HEK293 (cell line): ENCODE results near the gene RPS27A.
A peak's percentile ranks its signal among the peaks of the same experiment; 100 is the strongest.

Source experiments
- CTCF ChIA-PET: fragments of 350-600 bp; formaldehyde crosslinking; extraction: SDS; loops from one replicate; lab custom pipeline; 2021; ENCODE audit warnings: antibody characterized with exemption; lab: Yijun Ruan, JAX
- POLR2A ChIA-PET: fragments of 300-600 bp; formaldehyde crosslinking; extraction: SDS; loops from one replicate; lab custom pipeline; 2020; ENCODE audit warnings: antibody characterized with exemption, inconsistent platforms; lab: Yijun Ruan, JAX
- H3K27ac ChIP-seq: fragments of 200-500 bp; sonication (Bioruptor generic); 2 replicates; pipeline ENCODE4 v1.5.1; 2014; ENCODE audit warnings: low read depth, low read length, control low read depth, inconsistent platforms; ENCODE audit errors: extremely low read depth
- H3K36me3 ChIP-seq, 2 experiments: fragments of 200-500 bp in 1 of 2; sonication (Bioruptor generic) in 1 of 2; 1 replicate in 1 of 2; 2 replicates in 1 of 2; pipeline ENCODE4 v1.5.1; 2014 to 2017; ENCODE audit warnings: inconsistent platforms in 2 of 2, low read length in 2 of 2; ENCODE audit not compliant: control insufficient read depth in 2 of 2, insufficient read depth in 1 of 2
- H3K4me1 ChIP-seq: fragments of 200-500 bp; sonication (Bioruptor generic); 2 replicates; pipeline ENCODE4 v1.5.1; 2014; ENCODE audit warnings: mild to moderate bottlenecking, low read length, inconsistent platforms; ENCODE audit not compliant: control insufficient read depth, insufficient read depth
- H3K4me3 ChIP-seq: 2 replicates; pipeline ENCODE4 v1.5.1; 2011; ENCODE audit warnings: low read depth, mild to moderate bottlenecking, control low read depth, low read length, moderate library complexity
- H3K9me3 ChIP-seq: fragments of 200-500 bp; sonication (Bioruptor generic); 2 replicates; pipeline ENCODE4 v1.5.1; 2014; ENCODE audit warnings: low read depth, low read length, inconsistent platforms; ENCODE audit not compliant: control insufficient read depth, insufficient read depth
- GFI1B ChIP-seq: fragments of 450-650 bp; formaldehyde crosslinking; IDR thresholded peaks from 2 replicates; pipeline ENCODE4 v1.5.1; 2016; ENCODE audit warnings: missing biosample characterization, missing genetic modification characterization
- GLI2 ChIP-seq: fragments of 450-650 bp; formaldehyde crosslinking; IDR thresholded peaks from 2 replicates; pipeline ENCODE4; 2017; ENCODE audit warnings: missing biosample characterization, missing genetic modification characterization, low read depth, borderline replicate concordance
- GLI4 ChIP-seq: fragments of 450-650 bp; formaldehyde crosslinking; IDR thresholded peaks from 2 replicates; pipeline ENCODE4 v1.5.1; 2016; ENCODE audit warnings: missing biosample characterization, missing genetic modification characterization
- KLF1 ChIP-seq: fragments of 450-650 bp; formaldehyde crosslinking; IDR thresholded peaks from 2 replicates; pipeline ENCODE4 v1.5.1; 2016; ENCODE audit warnings: missing biosample characterization, missing genetic modification characterization
- MEIS1 ChIP-seq: sonication (generic); formaldehyde crosslinking; IDR thresholded peaks from 2 replicates; pipeline ENCODE4 v1.8.1; 2022; ENCODE audit warnings: missing genetic modification reagents, mild to moderate bottlenecking, borderline replicate concordance
- REST ChIP-seq: fragments of 450-650 bp; formaldehyde crosslinking; IDR thresholded peaks from 2 replicates; pipeline ENCODE4 v1.5.1; 2016; ENCODE audit warnings: missing biosample characterization, missing genetic modification characterization
- SCRT2 ChIP-seq: fragments of 450-650 bp; formaldehyde crosslinking; IDR thresholded peaks from 2 replicates; pipeline ENCODE4 v1.5.1; 2016; ENCODE audit warnings: missing biosample characterization, missing genetic modification characterization
- WT1 ChIP-seq: fragments of 450-650 bp; formaldehyde crosslinking; IDR thresholded peaks from 2 replicates; pipeline ENCODE4 v1.5.1; 2016; ENCODE audit warnings: missing biosample characterization, missing genetic modification characterization
- YY1 ChIP-seq: fragments of 450-650 bp; formaldehyde crosslinking; IDR thresholded peaks from 2 replicates; pipeline ENCODE4 v1.5.1; 2018; ENCODE audit warnings: missing biosample characterization, missing genetic modification characterization
- ZBTB8A ChIP-seq: fragments of 450-650 bp; formaldehyde crosslinking; IDR thresholded peaks from 2 replicates; pipeline ENCODE4 v1.5.1; 2016; ENCODE audit warnings: missing biosample characterization, missing genetic modification characterization
- ZEB2 ChIP-seq: fragments of 450-650 bp; formaldehyde crosslinking; IDR thresholded peaks from 2 replicates; pipeline ENCODE4 v1.5.1; 2016; ENCODE audit warnings: missing biosample characterization, missing genetic modification characterization
- ZNF114 ChIP-seq: fragments of 450-650 bp; formaldehyde crosslinking; IDR thresholded peaks from 2 replicates; pipeline ENCODE4 v1.5.0; 2017; ENCODE audit warnings: missing biosample characterization, missing genetic modification characterization
- ZNF132 ChIP-seq: fragments of 450-650 bp; formaldehyde crosslinking; IDR thresholded peaks from 2 replicates; pipeline ENCODE4 v1.5.1; 2017; ENCODE audit warnings: missing biosample characterization, missing genetic modification characterization, borderline replicate concordance
- ZNF146 ChIP-seq: fragments of 450-650 bp; formaldehyde crosslinking; IDR thresholded peaks from 2 replicates; pipeline ENCODE4 v1.5.1; 2016; ENCODE audit warnings: missing biosample characterization, missing genetic modification characterization
- ZNF169 ChIP-seq: fragments of 450-650 bp; formaldehyde crosslinking; IDR thresholded peaks from 2 replicates; pipeline ENCODE4 v1.5.1; 2016; ENCODE audit warnings: missing biosample characterization, missing genetic modification characterization
- ZNF184 ChIP-seq: fragments of 450-650 bp; IDR thresholded peaks from 2 replicates; pipeline ENCODE4 v1.5.1; 2018; ENCODE audit warnings: missing biosample characterization, mild to moderate bottlenecking, missing genetic modification characterization
- ZNF202 ChIP-seq: fragments of 450-650 bp; formaldehyde crosslinking; IDR thresholded peaks from 2 replicates; pipeline ENCODE4 v1.5.1; 2016; ENCODE audit warnings: missing biosample characterization, missing genetic modification characterization, borderline replicate concordance
- ZNF366 ChIP-seq: fragments of 450-650 bp; formaldehyde crosslinking; conservative IDR thresholded peaks from 2 replicates; pipeline ENCODE4 v1.5.1; 2016; ENCODE audit warnings: missing biosample characterization, missing genetic modification characterization
- ZNF513 ChIP-seq: fragments of 450-650 bp; IDR thresholded peaks from 2 replicates; pipeline ENCODE4 v1.5.1; 2018; ENCODE audit warnings: missing biosample characterization, missing genetic modification characterization
- ZNF521 ChIP-seq: fragments of 450-650 bp; formaldehyde crosslinking; IDR thresholded peaks from 2 replicates; pipeline ENCODE4 v1.5.1; 2017; ENCODE audit warnings: missing biosample characterization, mild to moderate bottlenecking, missing genetic modification characterization
- ZNF549 ChIP-seq: fragments of 450-650 bp; IDR thresholded peaks from 2 replicates; pipeline ENCODE4 v1.5.1; 2018; ENCODE audit warnings: missing biosample characterization, missing genetic modification characterization, mild to moderate bottlenecking, inconsistent platforms, moderate library complexity
- ZNF558 ChIP-seq: fragments of 450-650 bp; formaldehyde crosslinking; IDR thresholded peaks from 2 replicates; pipeline ENCODE4 v1.5.1; 2016; ENCODE audit warnings: missing biosample characterization, missing genetic modification characterization
- ZNF561 ChIP-seq: fragments of 450-650 bp; IDR thresholded peaks from 2 replicates; pipeline ENCODE4 v1.5.1; 2018; ENCODE audit warnings: missing biosample characterization, missing genetic modification characterization, borderline replicate concordance
- ZNF623 ChIP-seq: fragments of 450-650 bp; formaldehyde crosslinking; IDR thresholded peaks from 2 replicates; pipeline ENCODE4 v1.5.1; 2016; ENCODE audit warnings: missing biosample characterization, missing genetic modification characterization
- ZNF624 ChIP-seq: fragments of 450-650 bp; formaldehyde crosslinking; IDR thresholded peaks from 2 replicates; pipeline ENCODE4 v1.5.1; 2017; ENCODE audit warnings: missing biosample characterization, missing genetic modification characterization
- ZNF629 ChIP-seq: fragments of 450-650 bp; formaldehyde crosslinking; IDR thresholded peaks from 2 replicates; pipeline ENCODE4 v1.5.1; 2017; ENCODE audit warnings: missing biosample characterization, missing genetic modification characterization
- ZNF76 ChIP-seq: fragments of 450-650 bp; formaldehyde crosslinking; IDR thresholded peaks from 2 replicates; pipeline ENCODE4; 2016; ENCODE audit warnings: low read depth, missing biosample characterization, missing genetic modification characterization, borderline replicate concordance
- ZNF792 ChIP-seq: fragments of 450-650 bp; formaldehyde crosslinking; IDR thresholded peaks from 2 replicates; pipeline ENCODE4 v1.5.1; 2016; ENCODE audit warnings: missing biosample characterization, missing genetic modification characterization
- ZSCAN30 ChIP-seq: fragments of 450-650 bp; IDR thresholded peaks from 2 replicates; pipeline ENCODE4 v1.5.1; 2018; ENCODE audit warnings: missing biosample characterization, mild to moderate bottlenecking, missing genetic modification characterization, moderate library complexity
- ZSCAN5A ChIP-seq: fragments of 450-650 bp; formaldehyde crosslinking; IDR thresholded peaks from 2 replicates; pipeline ENCODE4 v1.5.1; 2016; ENCODE audit warnings: missing biosample characterization, missing genetic modification characterization
- TF ChIP-seq, protein P1 (sequence below): IDR thresholded peaks from 2 replicates; pipeline ENCODE4 v1.6.1; 2011; ENCODE audit warnings: mild to moderate bottlenecking, low read depth, low read length, borderline replicate concordance

RPS27A gene

GRCh38 chr2:55268907-55269644, 36.6 kb downstream of the RPS27A start, which contains the start of gene MTIF2:
TSS of gene MTIF2 (minus strand) at chr2:55269231. CDS start at chr2:55263858, 5,373 bp downstream.
- CTCF ChIA-PET: interaction anchor here (1.2 kb wide), 1 partner anchor 163 kb away, joined by 3 read pairs; no protein-coding TSS in a partner anchor
- POLR2A ChIA-PET: interaction anchor here (0.8 to 1.2 kb wide), 3 partner anchors 37 to 219 kb away, joined by 3 to 4 read pairs (median 3); partner anchors contain the start of genes CCDC88A, CLHC1, RPS27A and RTN4
- no peaks in the 10 kb centered on the region for H3K9me3 ChIP-seq
- peak within 1 kb of the TSS; percentile 75 for H3K27ac ChIP-seq
- H3K4me3 ChIP-seq: peak within 1 kb of the TSS; percentile 60
- H3K4me1 ChIP-seq: no peaks in the 10 kb centered on the region
- peaks cover 21 to 26% of the 10 kb centered on the region in 2 experiments for H3K36me3 ChIP-seq
- TF ChIP-seq ZNF558 (tag by site-specific recombination): 0 out of 2 replicates have a peak, but pooled peaks have one; percentile 11
- TF ChIP-seq WT1: peak; percentile 30; the same call in 1 of the 2 replicates
- TF ChIP-seq ZSCAN30 (tag by site-specific recombination): peak; percentile 93
- no peak for TF ChIP-seq ZNF169 (tag by site-specific recombination)
- peak; percentile 45; the same call in 1 of the 2 replicates for TF ChIP-seq KLF1 (tag by site-specific recombination)
- TF ChIP-seq ZNF623: peak; percentile 27; the same call in 1 of the 2 replicates
- peak; percentile 68; the same call in 1 of the 2 replicates for TF ChIP-seq YY1 (tag by site-specific recombination)
- TF ChIP-seq GLI2 (tag by site-specific recombination): no peak
- TF ChIP-seq MEIS1: no peak
- no peak for TF ChIP-seq GLI4 (tag by site-specific recombination)
- no peak for TF ChIP-seq ZNF132
- TF ChIP-seq ZNF366: peak; percentile 97
- peak; percentile 64 for TF ChIP-seq REST (tag by site-specific recombination)
- TF ChIP-seq GFI1B (tag by site-specific recombination): peak; percentile 29; the same call in 1 of the 2 replicates
- TF ChIP-seq ZNF624 (tag by site-specific recombination): no peak
- TF ChIP-seq ZNF513 (tag by site-specific recombination): 0 out of 2 replicates have a peak, but pooled peaks have one; percentile 5
- peak; percentile 32; the same call in 1 of the 2 replicates for TF ChIP-seq ZNF146 (tag by site-specific recombination)
- TF ChIP-seq SCRT2: peak; percentile 99
- no peak for TF ChIP-seq ZNF114 (tag by site-specific recombination)
- peak; percentile 83 for TF ChIP-seq ZNF76 (tag by site-specific recombination)
- peak; percentile 87 for TF ChIP-seq ZSCAN5A (tag by site-specific recombination)
- TF ChIP-seq ZNF792 (tag by site-specific recombination): no peak
- peak; percentile 76 for TF ChIP-seq ZNF629 (tag by site-specific recombination)
- TF ChIP-seq ZBTB8A (tag by site-specific recombination): peak; percentile 66
- peak; percentile 83 for TF ChIP-seq ZNF561 (tag by site-specific recombination)
- TF ChIP-seq ZNF202 (tag by site-specific recombination): no peak
- peak; percentile 79 for TF ChIP-seq ZEB2
- 0 out of 2 replicates have a peak, but pooled peaks have one; percentile 34 for TF ChIP-seq ZNF184
- TF ChIP-seq, protein P1, sequence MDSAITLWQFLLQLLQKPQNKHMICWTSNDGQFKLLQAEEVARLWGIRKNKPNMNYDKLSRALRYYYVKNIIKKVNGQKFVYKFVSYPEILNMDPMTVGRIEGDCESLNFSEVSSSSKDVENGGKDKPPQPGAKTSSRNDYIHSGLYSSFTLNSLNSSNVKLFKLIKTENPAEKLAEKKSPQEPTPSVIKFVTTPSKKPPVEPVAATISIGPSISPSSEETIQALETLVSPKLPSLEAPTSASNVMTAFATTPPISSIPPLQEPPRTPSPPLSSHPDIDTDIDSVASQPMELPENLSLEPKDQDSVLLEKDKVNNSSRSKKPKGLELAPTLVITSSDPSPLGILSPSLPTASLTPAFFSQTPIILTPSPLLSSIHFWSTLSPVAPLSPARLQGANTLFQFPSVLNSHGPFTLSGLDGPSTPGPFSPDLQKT: no peak
- no peak for TF ChIP-seq ZNF521 (tag by site-specific recombination)
- no peak for TF ChIP-seq ZNF549 (tag by site-specific recombination)
